ENCODE results near the gene GCSAM.

The GCSAM gene

DNA sequence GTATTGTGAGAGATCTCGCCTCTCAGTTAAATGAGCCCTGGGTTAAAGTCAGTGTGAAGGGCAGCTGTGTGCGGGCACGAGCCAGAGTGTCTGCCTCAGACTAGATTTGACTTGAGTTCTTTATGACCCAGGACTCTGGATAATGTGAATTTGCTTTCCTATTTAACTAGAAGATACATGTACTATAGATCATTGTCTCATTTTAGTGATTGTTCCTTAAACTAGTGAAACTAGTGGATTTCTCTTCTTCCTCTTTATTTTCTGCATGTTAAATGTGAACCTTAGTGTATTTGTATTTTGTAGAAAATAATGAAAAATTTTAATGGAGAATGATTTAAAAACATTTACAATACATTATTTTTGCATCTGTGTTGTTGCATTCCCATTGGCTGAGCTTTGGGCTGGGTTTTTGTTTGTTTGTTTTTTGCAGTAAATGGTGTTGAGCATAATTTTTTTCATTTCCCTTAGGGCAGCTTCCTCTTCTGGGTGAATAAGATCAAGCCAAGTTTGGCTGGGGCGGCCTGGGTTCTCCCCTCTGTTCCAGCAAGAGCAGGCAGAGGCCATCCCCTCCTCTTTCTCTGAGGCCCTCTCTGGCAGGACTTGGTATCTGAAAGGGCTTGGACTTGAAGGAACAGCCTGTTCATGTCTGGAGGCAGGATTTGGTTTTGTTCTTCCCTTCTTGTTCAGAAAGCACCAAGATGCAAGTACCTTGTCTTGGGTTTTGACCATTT is 15.0 kb downstream of the GCSAM start:
- Histone ChIP-seq H3K4me2 (ENCODE audit: insufficient read depth, low read length, poor library complexity, severe bottlenecking) (no peak overlapping the region), H4K91ac (ENCODE audit: low read depth, low read length, poor library complexity) (no peak overlapping the region), H2BK120ac (ENCODE audit: low read depth, low read length) (no peak overlapping the region), H2AK5ac (ENCODE audit: low read depth, low read length) (no peak overlapping the region), H3K23ac (ENCODE audit: low read depth, low read length, poor library complexity) (no peak overlapping the region), H3K4ac (ENCODE audit: low read length) (no peak overlapping the region), H3K27me3 (ENCODE audit: control insufficient read depth in 3 of 3, insufficient read depth in 3 of 3, low read depth in 1 of 3, low read length in 3 of 3) (no peaks in the 10 kb centered on the region), H2AFZ (ENCODE audit: low read length) (no peak overlapping the region), H2BK12ac (ENCODE audit: low read length) (no peak overlapping the region), H3K9me3 (replicated peaks in 1 of 2; ENCODE audit: control insufficient read depth in 2 of 2, insufficient read depth in 1 of 2, low read depth in 1 of 2, low read length in 2 of 2) (no peaks in the 10 kb centered on the region), H3K27ac (replicated peaks; ENCODE audit: low read length) (no peak overlapping the region), H3K79me1 (ENCODE audit: low read depth, low read length) (no peaks in the 10 kb centered on the region), H3K18ac (ENCODE audit: low read length) (no peak overlapping the region), H2BK5ac (ENCODE audit: low read length) (no peak overlapping the region), H4K8ac (ENCODE audit: low read depth, low read length) (no peak overlapping the region), H3K36me3 (replicated peaks in 1 of 2; ENCODE audit: control insufficient read depth in 2 of 2, insufficient read depth in 2 of 2, low read length in 2 of 2) (no peaks in the 10 kb centered on the region), H3K4me1 (ENCODE audit: control insufficient read depth in 2 of 2, insufficient read depth in 1 of 2, low read depth in 1 of 2, low read length in 2 of 2) (peaks cover 0 to 8% of the 10 kb centered on the region in 2 donors), H3K9ac (ENCODE audit: low read depth, low read length, poor library complexity) (no peak overlapping the region), H3K4me3 (ENCODE audit: low read length in 2 of 2) (no peak overlapping the region), H2BK15ac (ENCODE audit: low read length) (no peak overlapping the region), H3K14ac (ENCODE audit: low read length) (no peak overlapping the region)
- no peak for DNase-seq (ENCODE audit: low spot score)
- no CpG with 5 or more reads among the region's 4 CpGs for WGBS, 2 donors (ENCODE audit: extremely low coverage in 2 of 2, insufficient read length in 2 of 2, insufficient replicate concordance in 1 of 2)

- no peak overlapping the region for H3K14ac ChIP-seq (ENCODE audit: low read length)
- no peak overlapping the region for H3K23ac ChIP-seq (ENCODE audit: low read depth, low read length, poor library complexity)
- no peak overlapping the region for H2AFZ ChIP-seq (ENCODE audit: low read length)
- no peak overlapping the region for H3K4ac ChIP-seq (ENCODE audit: low read length)
- no peaks in the 10 kb centered on the region for H3K79me1 ChIP-seq (ENCODE audit: low read depth, low read length)
- H3K27ac ChIP-seq (replicated peaks; ENCODE audit: low read length): no peak overlapping the region
- no peak overlapping the region for H2AK5ac ChIP-seq (ENCODE audit: low read depth, low read length)
- H2BK120ac ChIP-seq (ENCODE audit: low read depth, low read length): no peak overlapping the region
- no peak overlapping the region for H3K9ac ChIP-seq (ENCODE audit: low read depth, low read length, poor library complexity)
- no peak for DNase-seq (ENCODE audit: low spot score)
- no peak overlapping the region for H2BK15ac ChIP-seq (ENCODE audit: low read length)
- H4K91ac ChIP-seq (ENCODE audit: low read depth, low read length, poor library complexity): no peak overlapping the region
- H3K4me1 ChIP-seq (ENCODE audit: control insufficient read depth in 2 of 2, insufficient read depth in 1 of 2, low read depth in 1 of 2, low read length in 2 of 2): peaks cover 0 to 8% of the 10 kb centered on the region in 2 donors
- H3K4me3 ChIP-seq (ENCODE audit: low read length in 2 of 2): no peak overlapping the region
- no peaks in the 10 kb centered on the region for H3K9me3 ChIP-seq (replicated peaks in 1 of 2; ENCODE audit: control insufficient read depth in 2 of 2, insufficient read depth in 1 of 2, low read depth in 1 of 2, low read length in 2 of 2)
- no peak overlapping the region for H2BK5ac ChIP-seq (ENCODE audit: low read length)
- H4K8ac ChIP-seq (ENCODE audit: low read depth, low read length): no peak overlapping the region
- H3K27me3 ChIP-seq (ENCODE audit: control insufficient read depth in 3 of 3, insufficient read depth in 3 of 3, low read depth in 1 of 3, low read length in 3 of 3): no peaks in the 10 kb centered on the region
- H3K18ac ChIP-seq (ENCODE audit: low read length): no peak overlapping the region
- H3K36me3 ChIP-seq (replicated peaks in 1 of 2; ENCODE audit: control insufficient read depth in 2 of 2, insufficient read depth in 2 of 2, low read length in 2 of 2): no peaks in the 10 kb centered on the region
- H2BK12ac ChIP-seq (ENCODE audit: low read length): no peak overlapping the region
- no CpG with 5 or more reads among the region's 1 CpG for WGBS, 2 donors (ENCODE audit: extremely low coverage in 2 of 2, insufficient read length in 2 of 2, insufficient replicate concordance in 1 of 2)
- H3K4me2 ChIP-seq (ENCODE audit: insufficient read depth, low read length, poor library complexity, severe bottlenecking): no peak overlapping the region
Measured at GRCh38 chr3:112117415-112117814, 15.6 kb downstream of the GCSAM start.

DNA sequence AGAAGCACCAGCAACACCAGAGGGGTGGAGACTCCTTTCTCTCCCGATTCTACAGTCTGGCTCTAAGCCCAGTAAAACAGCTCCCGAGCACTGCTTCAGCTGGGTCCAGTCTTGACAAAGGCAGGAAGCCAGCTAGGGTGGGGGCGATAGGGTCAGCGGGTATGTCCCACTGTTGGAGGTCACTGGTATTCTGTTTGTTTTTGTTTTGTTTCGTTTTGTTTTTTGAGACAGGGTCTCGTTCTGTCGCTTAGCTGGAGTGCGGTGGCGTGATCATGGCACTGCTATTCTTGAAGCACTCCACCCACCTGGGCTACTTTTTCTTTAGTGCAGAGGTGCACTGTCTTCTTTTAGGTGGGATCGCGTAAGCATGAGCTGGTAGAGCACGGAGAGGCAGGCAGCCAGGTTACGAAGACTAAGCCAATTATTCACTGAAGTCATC is 16.3 kb downstream of the GCSAM start:
- no CpG with 5 or more reads among the region's 13 CpGs for WGBS, 2 donors (ENCODE audit: extremely low coverage in 2 of 2, insufficient read length in 2 of 2, insufficient replicate concordance in 1 of 2)

DNA sequence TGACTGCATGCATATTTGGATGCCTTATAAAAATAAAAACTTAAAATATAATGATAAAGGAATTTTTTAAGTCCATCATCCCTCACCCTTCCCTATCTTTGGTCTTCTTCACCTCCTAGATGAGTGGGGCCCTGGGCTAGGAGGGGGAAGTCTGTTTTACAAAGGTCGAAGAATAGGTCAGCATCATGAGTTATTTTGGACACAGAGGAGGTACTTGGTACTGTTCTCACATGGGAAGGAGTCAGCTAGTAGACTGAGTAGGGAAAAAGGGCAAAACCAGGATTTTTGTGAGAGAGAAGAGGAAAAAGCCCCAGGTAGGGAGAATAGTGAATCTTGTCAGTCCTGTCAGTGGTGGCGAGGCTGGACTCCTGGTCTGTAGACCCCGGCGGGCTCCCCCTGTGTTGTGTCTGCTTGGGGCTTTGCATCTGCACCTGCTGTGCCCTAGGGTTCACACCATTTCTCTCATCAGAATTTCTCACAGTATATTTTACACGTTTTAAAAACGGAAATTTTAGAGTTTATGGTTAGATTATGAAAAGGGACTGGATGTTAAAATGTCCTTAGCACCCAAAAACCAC is 17.2 kb downstream of the GCSAM start:
- no peak overlapping the region for H2BK5ac ChIP-seq (ENCODE audit: low read length)

More for the DNA sequence above, 16.3 kb downstream of the GCSAM start:
- Histone ChIP-seq H2BK5ac (ENCODE audit: low read length) (no peak overlapping the region), H3K9ac (ENCODE audit: low read depth, low read length, poor library complexity) (no peak overlapping the region), H3K4me1 (ENCODE audit: control insufficient read depth in 2 of 2, insufficient read depth in 1 of 2, low read depth in 1 of 2, low read length in 2 of 2) (peaks cover 0 to 8% of the 10 kb centered on the region in 2 donors), H3K36me3 (replicated peaks in 1 of 2; ENCODE audit: control insufficient read depth in 2 of 2, insufficient read depth in 2 of 2, low read length in 2 of 2) (no peaks in the 10 kb centered on the region), H2AFZ (ENCODE audit: low read length) (no peak overlapping the region), H3K27ac (replicated peaks; ENCODE audit: low read length) (no peak overlapping the region), H4K8ac (ENCODE audit: low read depth, low read length) (no peak overlapping the region), H3K23ac (ENCODE audit: low read depth, low read length, poor library complexity) (no peak overlapping the region), H3K79me1 (ENCODE audit: low read depth, low read length) (no peaks in the 10 kb centered on the region), H4K91ac (ENCODE audit: low read depth, low read length, poor library complexity) (no peak overlapping the region), H3K4ac (ENCODE audit: low read length) (no peak overlapping the region), H2AK5ac (ENCODE audit: low read depth, low read length) (no peak overlapping the region), H3K18ac (ENCODE audit: low read length) (no peak overlapping the region), H3K4me2 (ENCODE audit: insufficient read depth, low read length, poor library complexity, severe bottlenecking) (no peak overlapping the region), H3K27me3 (ENCODE audit: control insufficient read depth in 3 of 3, insufficient read depth in 3 of 3, low read depth in 1 of 3, low read length in 3 of 3) (no peaks in the 10 kb centered on the region), H3K4me3 (ENCODE audit: low read length in 2 of 2) (no peak overlapping the region), H3K9me3 (replicated peaks in 1 of 2; ENCODE audit: control insufficient read depth in 2 of 2, insufficient read depth in 1 of 2, low read depth in 1 of 2, low read length in 2 of 2) (no peaks in the 10 kb centered on the region), H2BK12ac (ENCODE audit: low read length) (no peak overlapping the region), H2BK15ac (ENCODE audit: low read length) (no peak overlapping the region), H3K14ac (ENCODE audit: low read length) (no peak overlapping the region), H2BK120ac (ENCODE audit: low read depth, low read length) (no peak overlapping the region)
- no peak for DNase-seq (ENCODE audit: low spot score)

More for the DNA sequence above, 17.2 kb downstream of the GCSAM start:
- no peak overlapping the region for H3K4me3 ChIP-seq (ENCODE audit: low read length in 2 of 2)
- H3K4ac ChIP-seq (ENCODE audit: low read length): no peak overlapping the region
- H2BK15ac ChIP-seq (ENCODE audit: low read length): no peak overlapping the region
- H4K8ac ChIP-seq (ENCODE audit: low read depth, low read length): no peak overlapping the region
- no peaks in the 10 kb centered on the region for H3K9me3 ChIP-seq (replicated peaks in 1 of 2; ENCODE audit: control insufficient read depth in 2 of 2, insufficient read depth in 1 of 2, low read depth in 1 of 2, low read length in 2 of 2)
- no peak overlapping the region for H3K4me2 ChIP-seq (ENCODE audit: insufficient read depth, low read length, poor library complexity, severe bottlenecking)
- peaks cover 0 to 8% of the 10 kb centered on the region in 2 donors for H3K4me1 ChIP-seq (ENCODE audit: control insufficient read depth in 2 of 2, insufficient read depth in 1 of 2, low read depth in 1 of 2, low read length in 2 of 2)
- H3K79me1 ChIP-seq (ENCODE audit: low read depth, low read length): no peaks in the 10 kb centered on the region
- H3K27ac ChIP-seq (replicated peaks; ENCODE audit: low read length): no peak overlapping the region
- H3K27me3 ChIP-seq (ENCODE audit: control insufficient read depth in 3 of 3, insufficient read depth in 3 of 3, low read depth in 1 of 3, low read length in 3 of 3): no peaks in the 10 kb centered on the region
- H3K18ac ChIP-seq (ENCODE audit: low read length): no peak overlapping the region
- no peak overlapping the region for H3K23ac ChIP-seq (ENCODE audit: low read depth, low read length, poor library complexity)
- no peak overlapping the region for H2AFZ ChIP-seq (ENCODE audit: low read length)
- no peak overlapping the region for H2BK120ac ChIP-seq (ENCODE audit: low read depth, low read length)
- H2BK12ac ChIP-seq (ENCODE audit: low read length): no peak overlapping the region
- H2AK5ac ChIP-seq (ENCODE audit: low read depth, low read length): no peak overlapping the region
- no CpG with 5 or more reads among the region's 6 CpGs for WGBS, 2 donors (ENCODE audit: extremely low coverage in 2 of 2, insufficient read length in 2 of 2, insufficient replicate concordance in 1 of 2)
- H3K14ac ChIP-seq (ENCODE audit: low read length): no peak overlapping the region
- no peaks in the 10 kb centered on the region for H3K36me3 ChIP-seq (replicated peaks in 1 of 2; ENCODE audit: control insufficient read depth in 2 of 2, insufficient read depth in 2 of 2, low read length in 2 of 2)
- no peak overlapping the region for H4K91ac ChIP-seq (ENCODE audit: low read depth, low read length, poor library complexity)
- DNase-seq (ENCODE audit: low spot score): no peak
- H3K9ac ChIP-seq (ENCODE audit: low read depth, low read length, poor library complexity): no peak overlapping the region
